GM21529 (cell line): ENCODE data around the gene UFC1.
A peak's percentile ranks its signal among the peaks of the same experiment; 100 is the strongest.

ENCODE experiments used
- ATAC-seq: cut with Tn5 transposase; IDR thresholded peaks from one replicate; pipeline ENCODE4 v1.9.1; 2021; ENCODE audit not compliant: unreplicated experiment

The UFC1 gene

GRCh38 chr1:161133220-161133740 is 20.5 kb upstream of the UFC1 start:
- ATAC-seq: peak; percentile 7

DNA sequence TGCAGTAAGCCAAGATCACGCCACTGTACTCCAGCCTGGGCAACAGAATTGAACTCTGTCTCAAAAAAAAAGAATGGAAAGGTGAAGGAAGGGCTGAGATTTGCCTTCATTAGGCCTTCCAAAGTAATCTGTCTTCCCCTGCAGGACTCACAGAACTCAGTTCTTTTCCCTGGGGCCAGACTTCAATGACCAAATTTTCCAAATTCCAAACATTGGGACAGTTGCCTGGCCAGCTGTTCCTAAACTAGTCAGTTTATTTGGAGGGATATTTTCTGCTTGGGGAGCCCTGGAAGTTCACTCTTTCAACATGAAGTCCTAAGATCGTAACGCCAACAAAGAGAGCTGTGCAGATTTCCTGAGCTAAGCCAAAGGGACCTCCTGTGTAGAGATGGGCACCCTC is 15.9 kb upstream of the UFC1 start:
- no peak for ATAC-seq

GRCh38 chr1:161138431-161138830 is 15.3 kb upstream of the UFC1 start:
- ATAC-seq: no peak

DNA sequence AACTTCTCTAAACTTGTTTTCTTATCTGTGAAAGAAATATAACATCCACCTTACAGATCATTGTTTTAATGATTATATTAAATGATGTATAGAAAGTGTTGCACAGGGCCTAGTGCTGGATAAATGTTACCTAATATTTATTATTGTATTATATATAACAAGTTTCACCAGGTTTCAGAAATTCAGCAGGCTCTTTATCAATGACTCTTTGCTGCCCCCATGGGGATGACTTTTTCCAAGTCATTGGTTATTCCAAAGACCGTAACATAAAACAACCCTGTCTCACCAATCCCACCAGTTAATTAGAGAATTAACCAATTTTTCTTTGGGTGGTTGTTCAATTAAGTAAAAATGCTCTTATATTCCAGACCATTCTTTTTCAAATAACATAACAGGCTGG is 14.0 kb upstream of the UFC1 start:
- ATAC-seq: no peak

DNA sequence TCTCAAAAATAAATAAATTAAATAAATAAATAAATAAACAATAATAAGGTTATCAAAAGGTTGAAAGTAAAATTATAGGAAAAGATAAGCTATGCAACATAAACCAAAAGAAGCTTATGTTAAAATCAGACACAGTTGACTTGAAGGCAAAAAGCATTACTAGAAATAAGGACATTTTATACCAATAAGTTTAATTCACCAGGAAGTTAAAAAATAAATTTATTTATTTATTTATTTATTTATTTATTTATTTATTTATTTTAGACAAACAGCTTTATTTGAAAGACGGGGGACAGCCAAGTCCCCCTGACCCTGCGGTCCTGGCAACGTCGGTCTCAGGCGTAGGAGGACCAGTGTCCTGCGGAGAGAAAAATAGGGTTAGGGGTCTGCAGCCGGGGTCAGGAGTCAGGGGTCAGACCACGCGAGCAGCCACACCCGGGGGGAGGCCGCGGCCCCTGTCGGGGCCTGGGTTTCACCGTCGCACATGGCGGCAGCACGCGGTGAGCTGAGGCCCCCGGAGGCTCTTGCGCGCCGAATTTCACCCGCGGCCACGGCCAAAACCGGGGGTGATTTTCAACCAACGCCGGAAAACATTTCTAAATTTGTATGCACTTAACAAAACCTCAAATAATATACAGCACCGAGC is 12.9 kb upstream of the UFC1 start:
- ATAC-seq: no peak

GRCh38 chr1:161145832-161146231 is 7.9 kb upstream of the UFC1 start:
- ATAC-seq: no peak

- no peak for ATAC-seq
Measured at GRCh38 chr1:161153176-161153575, 602 bp upstream of the UFC1 start.

- ATAC-seq: no peak
Measured at GRCh38 chr1:161157867-161158266, 4.1 kb downstream of the UFC1 start.

DNA sequence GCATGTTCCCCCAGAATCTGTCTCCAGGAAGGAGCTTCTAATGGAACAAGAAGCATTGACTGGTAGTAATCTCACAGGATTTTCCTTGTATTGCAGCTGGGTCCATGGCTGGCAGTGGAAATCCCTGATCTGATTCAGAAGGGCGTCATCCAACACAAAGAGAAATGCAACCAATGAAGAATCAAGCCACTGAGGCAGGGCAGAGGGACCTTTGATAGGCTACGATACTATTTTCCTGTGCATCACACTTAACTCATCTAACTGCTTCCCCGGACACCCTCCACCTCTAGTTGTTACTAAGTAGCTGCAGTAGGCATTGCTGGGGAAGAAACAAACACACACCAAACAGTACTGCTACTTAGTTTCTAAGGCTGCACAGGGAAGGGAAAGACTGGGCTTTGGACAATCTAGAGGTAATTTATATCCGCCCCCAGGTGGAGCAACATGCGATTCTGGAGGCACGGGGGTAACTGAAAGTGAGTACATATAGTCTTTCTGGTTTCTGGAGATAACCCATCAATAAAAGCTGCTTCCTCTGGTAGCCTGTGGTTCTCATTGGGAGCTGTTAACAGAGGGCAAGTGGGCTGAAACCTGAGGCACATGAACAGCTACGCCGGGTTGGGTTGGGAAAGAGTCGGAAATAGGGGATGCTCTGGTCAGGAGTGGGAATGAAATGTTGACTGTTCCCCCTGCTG is 4.7 kb downstream of the UFC1 start:
- ATAC-seq: no peak

DNA sequence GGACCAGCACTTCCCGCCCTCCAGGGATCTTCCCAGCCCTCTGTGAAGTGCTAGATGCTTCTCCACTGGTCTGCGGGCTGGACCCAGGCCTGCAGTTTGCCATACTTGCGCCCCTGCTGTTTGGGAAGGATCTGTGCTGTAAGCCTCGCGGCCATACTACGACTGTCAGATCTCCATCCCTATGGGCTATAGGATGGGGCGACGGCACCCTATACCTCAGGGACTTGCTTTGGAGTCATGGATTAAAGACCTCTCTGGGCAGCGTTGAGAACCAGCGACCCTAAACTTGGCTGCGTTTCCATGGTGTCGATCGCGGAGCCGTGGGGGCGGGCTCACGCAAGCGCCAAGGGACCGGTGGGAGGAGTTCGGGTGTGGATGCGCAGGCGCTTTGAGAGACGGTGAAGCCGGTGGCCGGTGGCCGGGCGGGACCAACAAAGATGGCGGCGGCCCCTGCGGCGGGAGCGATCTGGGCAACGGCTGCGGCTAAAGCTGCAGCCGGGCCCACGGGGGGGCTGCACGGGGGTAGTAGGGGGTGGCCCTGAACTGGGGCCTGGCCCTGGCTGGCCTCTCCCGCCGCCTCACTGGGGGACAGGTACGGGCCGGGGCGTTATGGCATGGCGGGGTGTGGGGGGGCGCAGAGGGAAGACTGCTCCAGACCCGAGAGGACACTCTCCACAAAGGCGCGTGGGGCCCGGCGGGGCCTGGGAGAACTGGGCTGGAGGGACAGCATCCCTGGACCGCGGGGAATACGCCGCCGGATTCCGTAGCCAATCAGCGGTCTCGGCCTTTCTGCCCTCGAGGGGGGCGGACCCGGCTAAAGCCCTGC is 5.5 kb downstream of the UFC1 start, which contains the start of gene USP21:
USP21 (plus strand) TSS at position 414 of the 826 bp plus-strand sequence. CDS start 1,141 bp downstream, outside the sequence.
- ATAC-seq: peak; percentile 72

DNA sequence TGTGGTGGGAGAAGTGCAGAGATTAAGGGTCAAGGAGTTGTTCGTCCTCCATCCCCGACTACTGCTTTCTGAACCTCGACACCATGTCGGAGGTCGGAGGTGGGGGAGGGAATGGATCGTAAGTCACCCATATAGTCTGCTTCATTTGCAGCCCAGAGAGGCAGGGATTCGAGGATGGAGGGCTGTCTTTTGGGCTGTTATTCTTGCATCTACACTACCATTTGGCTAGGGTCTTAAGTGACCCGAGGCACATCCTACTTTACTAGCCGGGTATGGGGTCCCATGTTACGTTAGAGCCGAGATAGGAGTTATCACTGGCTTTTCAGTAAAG is 6.1 kb downstream of the UFC1 start:
- ATAC-seq: no peak

- no peak for ATAC-seq
Measured at GRCh38 chr1:161160671-161161145, 6.9 kb downstream of the UFC1 start.

GRCh38 chr1:161161652-161162051 is 7.9 kb downstream of the UFC1 start:
- no peak for ATAC-seq

- ATAC-seq: no peak
Measured at GRCh38 chr1:161162052-161162451, 8.3 kb downstream of the UFC1 start.

DNA sequence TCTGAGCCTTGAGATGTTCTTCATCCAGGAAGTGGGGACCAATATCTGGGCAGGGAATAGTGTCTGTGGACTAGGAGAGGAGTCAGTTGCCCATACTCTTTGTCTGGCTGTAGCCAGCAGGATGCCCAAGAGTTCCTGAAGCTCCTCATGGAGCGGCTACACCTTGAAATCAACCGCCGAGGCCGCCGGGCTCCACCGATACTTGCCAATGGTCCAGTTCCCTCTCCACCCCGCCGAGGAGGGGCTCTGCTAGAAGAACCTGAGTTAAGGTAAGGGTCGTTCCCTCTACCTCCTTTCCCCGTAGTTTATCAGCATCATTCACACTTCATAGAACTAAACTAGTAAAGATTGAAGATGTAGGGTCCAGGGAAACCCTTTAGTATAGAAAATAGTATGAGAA is 9.0 kb downstream of the UFC1 start:
- no peak for ATAC-seq

- no peak for ATAC-seq
Measured at GRCh38 chr1:161163793-161164192, 10.0 kb downstream of the UFC1 start.

- ATAC-seq: no peak
Measured at GRCh38 chr1:161164901-161165610, 11.3 kb downstream of the UFC1 start.

GRCh38 chr1:161165742-161166668 is 12.2 kb downstream of the UFC1 start, which contains the start of gene PPOX:
Gene PPOX, plus strand, starts transcription at chr1:161166426. Its CDS starts 422 bp downstream, at chr1:161166848.
- peak; percentile 96 for ATAC-seq

GRCh38 chr1:161166669-161167548 is 13.1 kb downstream of the UFC1 start:
- ATAC-seq: peak; percentile 2
